Adrenal gland (tissue), 5 donors: ENCODE data around the gene LMO7.

Experiments used
- CTCF ChIP-seq, 6 experiments: fragments of 450-650 bp in 4 of 6; fragments of 200-600 bp in 2 of 6; sonication (generic) in 1 of 6; IDR thresholded peaks; 1 replicate in 5 of 6; 2 replicates in 1 of 6; pipeline versions ENCODE4 v1.5.1 to v1.8.0; 2016 to 2021; ENCODE audit warnings: antibody characterized with exemption in 6 of 6, mild to moderate bottlenecking in 2 of 6, moderate library complexity in 1 of 6
- POLR2A ChIP-seq, 2 donors: fragments of 450-650 bp; IDR thresholded peaks; one replicate each; pipeline ENCODE4 v1.6.1; 2017; ENCODE audit warnings: antibody characterized with exemption in 2 of 2, mild to moderate bottlenecking in 2 of 2, moderate library complexity in 1 of 2
- donor health status: DM: no; HTN: no; CAD: no.

- TF ChIP-seq CTCF (IDR thresholded peaks at IDR 0.05) (no peak), POLR2A (IDR thresholded peaks at IDR 0.05) (no peak)
Observed at GRCh38 chr13:75813323-75813722, 177.2 kb downstream of the LMO7 start.
